Measurements from ENCODE around the gene ASB5. TPM values are rescaled to one million over a fixed set of nuclear protein-coding genes. Genes with fewer than 3 reads are reported as not detected.

ASB5 gene
- total and polyA plus RNA-seq, 9 of the 15 experiments (the other 6 are each of a cell fraction or from before 2014, with no cell fraction given) = not detected

DNA sequence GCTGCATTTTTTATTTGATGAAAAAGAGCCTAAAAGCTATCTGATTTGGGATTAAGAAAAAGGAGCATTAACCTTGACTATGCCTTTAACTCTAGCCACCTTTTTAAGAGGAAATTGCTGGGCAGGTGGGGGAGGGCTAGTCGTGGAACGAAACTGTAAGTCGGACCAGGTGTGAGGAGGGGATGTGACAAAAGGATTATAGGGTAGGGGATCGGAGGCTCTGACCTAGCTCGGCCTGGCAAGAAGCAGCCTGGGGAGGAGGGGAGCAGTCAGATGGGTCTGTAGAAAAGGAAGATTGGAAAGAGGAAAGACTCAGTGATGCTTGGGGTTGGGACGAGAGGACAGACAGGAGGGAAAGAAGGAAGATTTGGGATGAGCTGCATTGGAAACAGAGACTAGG is 29.6 kb upstream of the ASB5 start (continued):
- TF ChIP-seq, protein P1, sequence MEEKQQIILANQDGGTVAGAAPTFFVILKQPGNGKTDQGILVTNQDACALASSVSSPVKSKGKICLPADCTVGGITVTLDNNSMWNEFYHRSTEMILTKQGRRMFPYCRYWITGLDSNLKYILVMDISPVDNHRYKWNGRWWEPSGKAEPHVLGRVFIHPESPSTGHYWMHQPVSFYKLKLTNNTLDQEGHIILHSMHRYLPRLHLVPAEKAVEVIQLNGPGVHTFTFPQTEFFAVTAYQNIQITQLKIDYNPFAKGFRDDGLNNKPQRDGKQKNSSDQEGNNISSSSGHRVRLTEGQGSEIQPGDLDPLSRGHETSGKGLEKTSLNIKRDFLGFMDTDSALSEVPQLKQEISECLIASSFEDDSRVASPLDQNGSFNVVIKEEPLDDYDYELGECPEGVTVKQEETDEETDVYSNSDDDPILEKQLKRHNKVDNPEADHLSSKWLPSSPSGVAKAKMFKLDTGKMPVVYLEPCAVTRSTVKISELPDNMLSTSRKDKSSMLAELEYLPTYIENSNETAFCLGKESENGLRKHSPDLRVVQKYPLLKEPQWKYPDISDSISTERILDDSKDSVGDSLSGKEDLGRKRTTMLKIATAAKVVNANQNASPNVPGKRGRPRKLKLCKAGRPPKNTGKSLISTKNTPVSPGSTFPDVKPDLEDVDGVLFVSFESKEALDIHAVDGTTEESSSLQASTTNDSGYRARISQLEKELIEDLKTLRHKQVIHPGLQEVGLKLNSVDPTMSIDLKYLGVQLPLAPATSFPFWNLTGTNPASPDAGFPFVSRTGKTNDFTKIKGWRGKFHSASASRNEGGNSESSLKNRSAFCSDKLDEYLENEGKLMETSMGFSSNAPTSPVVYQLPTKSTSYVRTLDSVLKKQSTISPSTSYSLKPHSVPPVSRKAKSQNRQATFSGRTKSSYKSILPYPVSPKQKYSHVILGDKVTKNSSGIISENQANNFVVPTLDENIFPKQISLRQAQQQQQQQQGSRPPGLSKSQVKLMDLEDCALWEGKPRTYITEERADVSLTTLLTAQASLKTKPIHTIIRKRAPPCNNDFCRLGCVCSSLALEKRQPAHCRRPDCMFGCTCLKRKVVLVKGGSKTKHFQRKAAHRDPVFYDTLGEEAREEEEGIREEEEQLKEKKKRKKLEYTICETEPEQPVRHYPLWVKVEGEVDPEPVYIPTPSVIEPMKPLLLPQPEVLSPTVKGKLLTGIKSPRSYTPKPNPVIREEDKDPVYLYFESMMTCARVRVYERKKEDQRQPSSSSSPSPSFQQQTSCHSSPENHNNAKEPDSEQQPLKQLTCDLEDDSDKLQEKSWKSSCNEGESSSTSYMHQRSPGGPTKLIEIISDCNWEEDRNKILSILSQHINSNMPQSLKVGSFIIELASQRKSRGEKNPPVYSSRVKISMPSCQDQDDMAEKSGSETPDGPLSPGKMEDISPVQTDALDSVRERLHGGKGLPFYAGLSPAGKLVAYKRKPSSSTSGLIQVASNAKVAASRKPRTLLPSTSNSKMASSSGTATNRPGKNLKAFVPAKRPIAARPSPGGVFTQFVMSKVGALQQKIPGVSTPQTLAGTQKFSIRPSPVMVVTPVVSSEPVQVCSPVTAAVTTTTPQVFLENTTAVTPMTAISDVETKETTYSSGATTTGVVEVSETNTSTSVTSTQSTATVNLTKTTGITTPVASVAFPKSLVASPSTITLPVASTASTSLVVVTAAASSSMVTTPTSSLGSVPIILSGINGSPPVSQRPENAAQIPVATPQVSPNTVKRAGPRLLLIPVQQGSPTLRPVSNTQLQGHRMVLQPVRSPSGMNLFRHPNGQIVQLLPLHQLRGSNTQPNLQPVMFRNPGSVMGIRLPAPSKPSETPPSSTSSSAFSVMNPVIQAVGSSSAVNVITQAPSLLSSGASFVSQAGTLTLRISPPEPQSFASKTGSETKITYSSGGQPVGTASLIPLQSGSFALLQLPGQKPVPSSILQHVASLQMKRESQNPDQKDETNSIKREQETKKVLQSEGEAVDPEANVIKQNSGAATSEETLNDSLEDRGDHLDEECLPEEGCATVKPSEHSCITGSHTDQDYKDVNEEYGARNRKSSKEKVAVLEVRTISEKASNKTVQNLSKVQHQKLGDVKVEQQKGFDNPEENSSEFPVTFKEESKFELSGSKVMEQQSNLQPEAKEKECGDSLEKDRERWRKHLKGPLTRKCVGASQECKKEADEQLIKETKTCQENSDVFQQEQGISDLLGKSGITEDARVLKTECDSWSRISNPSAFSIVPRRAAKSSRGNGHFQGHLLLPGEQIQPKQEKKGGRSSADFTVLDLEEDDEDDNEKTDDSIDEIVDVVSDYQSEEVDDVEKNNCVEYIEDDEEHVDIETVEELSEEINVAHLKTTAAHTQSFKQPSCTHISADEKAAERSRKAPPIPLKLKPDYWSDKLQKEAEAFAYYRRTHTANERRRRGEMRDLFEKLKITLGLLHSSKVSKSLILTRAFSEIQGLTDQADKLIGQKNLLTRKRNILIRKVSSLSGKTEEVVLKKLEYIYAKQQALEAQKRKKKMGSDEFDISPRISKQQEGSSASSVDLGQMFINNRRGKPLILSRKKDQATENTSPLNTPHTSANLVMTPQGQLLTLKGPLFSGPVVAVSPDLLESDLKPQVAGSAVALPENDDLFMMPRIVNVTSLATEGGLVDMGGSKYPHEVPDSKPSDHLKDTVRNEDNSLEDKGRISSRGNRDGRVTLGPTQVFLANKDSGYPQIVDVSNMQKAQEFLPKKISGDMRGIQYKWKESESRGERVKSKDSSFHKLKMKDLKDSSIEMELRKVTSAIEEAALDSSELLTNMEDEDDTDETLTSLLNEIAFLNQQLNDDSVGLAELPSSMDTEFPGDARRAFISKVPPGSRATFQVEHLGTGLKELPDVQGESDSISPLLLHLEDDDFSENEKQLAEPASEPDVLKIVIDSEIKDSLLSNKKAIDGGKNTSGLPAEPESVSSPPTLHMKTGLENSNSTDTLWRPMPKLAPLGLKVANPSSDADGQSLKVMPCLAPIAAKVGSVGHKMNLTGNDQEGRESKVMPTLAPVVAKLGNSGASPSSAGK (IDR thresholded peaks at IDR 0.05) = no peak
- no peak for TF ChIP-seq TRIM28 (IDR thresholded peaks at IDR 0.05)
- TF ChIP-seq ZNF431 (CRISPR knock-in tag; IDR thresholded peaks at IDR 0.05) = no peak
